Chondrocyte (in vitro differentiated cells): ENCODE results near the gene SOX1. TPM values are rescaled to one million over a fixed set of nuclear protein-coding genes. Genes with fewer than 3 reads are reported as not detected.

Source experiments
- DNase-seq: peaks from one replicate; pipeline ENCODE4 v3.0.0; 2021; ENCODE audit warnings: mixed read lengths, low spot score
- H3K27ac Mint-ChIP-seq: one replicate; pipeline ENCODE4 v1.8.0; 2021; ENCODE audit warnings: mild to moderate bottlenecking, moderate library complexity, mixed read lengths; ENCODE audit not compliant: unreplicated experiment
- H3K27me3 Mint-ChIP-seq: 2 replicates; pipeline ENCODE4 v1.8.0; 2021; ENCODE audit warnings: low read depth, mixed read lengths
- H3K36me3 Mint-ChIP-seq: 2 replicates; pipeline ENCODE4 v1.8.0; 2021; ENCODE audit warnings: low read depth, mixed read lengths
- H3K4me1 Mint-ChIP-seq: 2 replicates; pipeline ENCODE4 v1.8.0; 2021; ENCODE audit warnings: low read depth, mild to moderate bottlenecking, mixed read lengths
- H3K4me3 Mint-ChIP-seq: one replicate; pipeline ENCODE4 v1.8.0; 2021; ENCODE audit warnings: mild to moderate bottlenecking, moderate library complexity, mixed read lengths; ENCODE audit not compliant: unreplicated experiment
- H3K9me3 Mint-ChIP-seq: 2 replicates; pipeline ENCODE4 v1.8.0; 2021; ENCODE audit warnings: low read depth, mixed read lengths
- total RNA-seq: library from RNA; stranded (reverse); gene quantifications from 3 replicates; pipeline ENCODE4 v1.2.1, GENCODE V29; 2021
- TF ChIP-seq, protein P1 (sequence below): fragments of 200-600 bp; sonication (generic); IDR thresholded peaks from 2 replicates; pipeline ENCODE4 v1.5.0; 2021; ENCODE audit warnings: antibody characterized with exemption, mild to moderate bottlenecking, moderate library complexity

SOX1 gene
- total RNA-seq, 1 donor from 2014 or later, result not detected

DNA sequence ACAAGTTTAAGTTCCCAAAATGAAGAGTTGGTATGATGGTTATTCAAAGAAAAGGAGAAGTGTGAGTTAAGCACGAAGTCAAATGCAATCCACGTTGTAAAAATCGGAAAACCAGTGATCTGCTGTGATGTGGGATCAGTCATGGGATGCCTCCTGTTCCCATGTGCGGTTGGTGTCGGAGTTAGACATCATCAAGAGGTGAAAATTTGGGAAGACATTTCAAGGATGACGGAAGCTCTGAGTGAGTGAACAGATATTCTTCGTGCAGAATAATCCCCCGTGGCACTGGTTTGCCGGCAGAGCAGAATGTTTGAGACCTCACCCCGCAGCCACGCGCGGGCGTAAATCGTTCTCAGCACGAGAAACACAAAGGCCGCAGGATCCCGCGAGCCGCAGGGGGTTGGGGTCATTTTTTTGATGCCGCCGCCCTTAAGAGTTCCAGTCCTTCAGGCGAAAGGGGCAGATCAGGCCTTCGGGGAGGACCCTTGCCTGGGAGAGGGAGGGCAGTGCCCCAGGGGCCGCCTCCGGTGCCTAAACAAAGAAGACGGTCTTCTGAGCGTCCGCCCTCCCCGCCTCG lies 13.7 kb upstream of the SOX1 start:
- no peaks in the 10 kb centered on the region for H3K9me3 Mint-ChIP-seq
- no peak overlapping the region for H3K27ac Mint-ChIP-seq
- peaks cover 2% of the 10 kb centered on the region for H3K36me3 Mint-ChIP-seq
- TF ChIP-seq, protein P1, sequence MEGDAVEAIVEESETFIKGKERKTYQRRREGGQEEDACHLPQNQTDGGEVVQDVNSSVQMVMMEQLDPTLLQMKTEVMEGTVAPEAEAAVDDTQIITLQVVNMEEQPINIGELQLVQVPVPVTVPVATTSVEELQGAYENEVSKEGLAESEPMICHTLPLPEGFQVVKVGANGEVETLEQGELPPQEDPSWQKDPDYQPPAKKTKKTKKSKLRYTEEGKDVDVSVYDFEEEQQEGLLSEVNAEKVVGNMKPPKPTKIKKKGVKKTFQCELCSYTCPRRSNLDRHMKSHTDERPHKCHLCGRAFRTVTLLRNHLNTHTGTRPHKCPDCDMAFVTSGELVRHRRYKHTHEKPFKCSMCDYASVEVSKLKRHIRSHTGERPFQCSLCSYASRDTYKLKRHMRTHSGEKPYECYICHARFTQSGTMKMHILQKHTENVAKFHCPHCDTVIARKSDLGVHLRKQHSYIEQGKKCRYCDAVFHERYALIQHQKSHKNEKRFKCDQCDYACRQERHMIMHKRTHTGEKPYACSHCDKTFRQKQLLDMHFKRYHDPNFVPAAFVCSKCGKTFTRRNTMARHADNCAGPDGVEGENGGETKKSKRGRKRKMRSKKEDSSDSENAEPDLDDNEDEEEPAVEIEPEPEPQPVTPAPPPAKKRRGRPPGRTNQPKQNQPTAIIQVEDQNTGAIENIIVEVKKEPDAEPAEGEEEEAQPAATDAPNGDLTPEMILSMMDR, result no peak
- H3K4me3 Mint-ChIP-seq, result no peak overlapping the region
- H3K27me3 Mint-ChIP-seq, result peaks cover 63% of the 10 kb centered on the region
- H3K4me1 Mint-ChIP-seq, result peaks cover 7% of the 10 kb centered on the region
- DNase-seq, result no peak

DNA sequence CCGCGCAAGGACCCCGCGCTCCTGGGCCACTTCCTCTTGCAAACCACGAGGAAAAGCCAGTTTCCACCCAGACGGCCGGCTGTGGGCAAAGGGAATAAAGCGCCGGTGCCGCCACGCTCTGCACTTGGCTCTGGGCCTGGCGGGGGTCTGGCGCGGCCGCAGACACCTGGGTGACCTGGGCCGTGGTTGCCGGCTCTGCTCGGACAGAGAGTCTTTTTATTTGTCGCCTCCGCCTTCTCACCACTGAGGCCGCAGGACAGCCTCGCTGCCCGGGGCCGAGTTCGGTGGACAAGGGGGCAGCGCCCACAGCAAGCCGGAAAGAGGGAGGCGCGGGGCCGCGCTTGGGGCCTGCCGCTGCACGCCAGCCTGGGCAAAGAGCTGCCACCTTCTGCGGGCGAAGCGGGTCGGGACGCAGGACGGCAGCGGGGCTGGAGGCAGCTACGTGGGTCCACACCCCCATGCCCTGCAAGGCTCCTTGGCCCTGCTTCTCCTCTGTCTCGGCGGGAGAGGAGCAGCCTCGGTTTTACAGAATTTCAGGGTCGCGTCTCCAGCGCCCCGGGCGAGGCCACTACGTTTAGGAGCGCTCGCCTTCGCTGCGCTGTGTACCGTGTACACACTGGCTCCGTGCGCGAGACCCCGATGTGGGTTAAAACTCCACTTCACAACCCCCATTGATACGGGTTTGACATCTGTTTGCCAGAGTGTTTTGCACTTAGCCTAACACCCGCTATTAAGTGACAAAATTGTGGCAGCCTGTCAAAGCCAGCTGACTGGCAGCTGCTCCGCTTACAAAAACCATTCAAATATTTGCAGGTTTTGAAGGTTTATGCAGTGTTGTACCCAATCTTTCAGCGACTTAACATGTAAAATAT lies 13.0 kb upstream of the SOX1 start:
- H3K4me3 Mint-ChIP-seq, result no peak overlapping the region
- H3K9me3 Mint-ChIP-seq, result no peaks in the 10 kb centered on the region
- peaks cover 7% of the 10 kb centered on the region for H3K4me1 Mint-ChIP-seq
- peaks cover 3% of the 10 kb centered on the region for H3K36me3 Mint-ChIP-seq
- TF ChIP-seq, protein P1, result no peak
- DNase-seq, result no peak
- peaks cover 65% of the 10 kb centered on the region for H3K27me3 Mint-ChIP-seq
- no peak overlapping the region for H3K27ac Mint-ChIP-seq

DNA sequence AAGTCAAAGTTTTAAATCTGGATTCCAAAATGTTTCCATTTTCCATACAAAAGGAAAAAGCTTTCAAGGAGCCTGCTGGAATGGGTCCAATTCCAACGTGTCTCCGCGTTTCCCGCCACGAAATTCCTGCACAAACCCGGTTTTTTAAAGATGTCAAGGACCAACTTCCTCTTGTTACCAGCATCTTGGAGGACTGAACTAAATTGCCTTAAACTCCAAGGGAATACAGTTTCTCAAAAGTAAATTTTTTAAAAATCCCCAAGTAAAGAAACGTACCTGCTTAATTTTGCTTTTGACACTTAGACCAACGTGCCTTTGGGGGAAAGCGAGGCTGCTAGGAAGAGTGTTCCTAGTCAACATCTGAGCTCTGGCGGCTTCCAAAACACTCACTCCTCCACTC lies 12.3 kb upstream of the SOX1 start:
- peaks cover 71% of the 10 kb centered on the region for H3K27me3 Mint-ChIP-seq
- H3K9me3 Mint-ChIP-seq, result no peaks in the 10 kb centered on the region
- peaks cover 5% of the 10 kb centered on the region for H3K36me3 Mint-ChIP-seq
- H3K4me1 Mint-ChIP-seq, result peaks cover 7% of the 10 kb centered on the region
- no peak overlapping the region for H3K4me3 Mint-ChIP-seq
- DNase-seq, result no peak
- no peak overlapping the region for H3K27ac Mint-ChIP-seq
- TF ChIP-seq, protein P1, result no peak

DNA sequence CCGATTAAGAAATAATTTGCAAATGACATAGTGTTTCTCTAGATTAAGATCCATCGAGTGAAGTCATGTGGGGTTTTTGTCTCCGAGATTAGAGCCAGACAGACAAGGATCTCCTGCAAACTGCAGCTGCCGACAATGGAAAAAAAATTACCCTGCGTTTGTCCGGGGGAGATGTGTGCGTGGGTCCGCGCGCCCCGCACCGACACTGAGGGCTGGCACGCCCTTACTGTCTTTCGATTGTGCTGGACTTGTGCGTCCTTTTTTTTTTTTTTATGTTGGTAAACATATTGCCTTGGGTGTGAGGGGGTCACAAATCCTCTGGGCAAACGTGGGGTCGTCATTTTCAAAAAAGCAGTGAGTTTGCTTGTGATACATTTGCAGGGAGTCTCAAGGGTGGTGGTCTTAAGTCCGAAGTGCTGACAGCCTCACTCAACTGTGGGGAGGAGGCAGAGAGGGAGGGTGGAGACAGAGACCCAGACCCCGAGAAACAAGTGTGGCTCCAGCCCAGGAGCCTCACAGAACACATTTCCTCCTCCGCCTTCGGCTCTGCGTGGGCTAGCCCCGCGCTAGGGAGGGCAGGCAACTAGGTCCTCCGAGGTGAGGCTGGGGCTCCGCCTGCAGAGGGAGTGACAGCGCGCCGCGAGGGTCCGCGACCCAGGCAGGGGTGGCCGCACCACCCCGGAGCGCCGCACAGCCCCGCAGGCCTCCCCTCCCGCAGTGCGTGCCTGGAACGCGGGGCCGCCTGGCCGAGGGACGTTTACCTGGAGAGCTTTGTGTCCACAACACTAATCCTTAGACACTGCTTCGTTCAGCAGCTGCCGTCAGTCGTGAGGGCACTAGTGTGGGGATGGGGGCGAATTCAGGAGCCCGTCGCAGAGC lies 11.7 kb upstream of the SOX1 start:
- DNase-seq, result no peak
- Mint-ChIP-seq H3K4me3 (no peak overlapping the region), H3K27me3 (peaks cover 74% of the 10 kb centered on the region)

More for the DNA sequence above, 11.7 kb upstream of the SOX1 start:
- no peak overlapping the region for H3K27ac Mint-ChIP-seq
- H3K9me3 Mint-ChIP-seq, result no peaks in the 10 kb centered on the region
- H3K36me3 Mint-ChIP-seq, result peaks cover 5% of the 10 kb centered on the region
- peaks cover 7% of the 10 kb centered on the region for H3K4me1 Mint-ChIP-seq
- TF ChIP-seq, protein P1, result no peak
